K562 (cell line): ENCODE measurements around the gene ATP6V1A. TPM values are rescaled to one million over a fixed set of nuclear protein-coding genes. Genes with fewer than 3 reads are reported as not detected.

Experiments
- ATAC-seq: fragments of 200-7000 bp; cut with Tn5 transposase; 3 replicates; pipeline ENCODE4 v1.9.1; 2020; ENCODE audit warnings: moderate library complexity
- BruUV-seq: library from RNA; stranded (reverse); fragments of 400-500 nt; replicated peaks from 2 replicates; lab custom pipeline; 2021; lab: Mats Ljungman, UMichigan
- CTCF ChIA-PET: fragments of 300-600 bp; formaldehyde crosslinking; extraction: SDS; loops from one replicate; lab custom pipeline; 2021; ENCODE audit warnings: low intra/inter-chr PET ratio; lab: Yijun Ruan, JAX
- POLR2A ChIA-PET: fragments of 300-600, 350-650 bp; sonication (Branson Sonifier 250); formaldehyde crosslinking; extraction: SDS; loops from one replicate; lab custom pipeline; 2021; ENCODE audit warnings: antibody characterized with exemption, inconsistent platforms; lab: Yijun Ruan, JAX
- DNase-seq, 4 experiments: peaks; one replicate each; pipeline versions ENCODE4 v3.0.0 to v3.0.0-alpha.2; 2011 to 2018; ENCODE audit warnings: low spot score in 3 of 4, mixed read lengths in 3 of 4; ENCODE audit errors: extremely low read depth in 1 of 4
- FAIRE-seq: peaks from 2 replicates; lab custom pipeline; 2011; peaks lifted over from hg19 to GRCh38; lab: Jason Lieb, UNC
- H2AFZ ChIP-seq: 2 replicates; pipeline ENCODE4 v1.6.0; 2011; ENCODE audit warnings: low read depth, low read length, control low read depth, inconsistent platforms
- H3K27ac ChIP-seq: fragments of 200-600 bp; 3 replicates; pipeline ENCODE4 v1.8.0; 2011; ENCODE audit warnings: low read depth, mild to moderate bottlenecking, control low read depth, inconsistent platforms, low read length, moderate library complexity, mixed read lengths; ENCODE audit errors: extremely low read depth
- H3K27me3 ChIP-seq, 2 experiments: fragments of 300-600 bp in 1 of 2; 2 replicates in 1 of 2; 3 replicates in 1 of 2; pipeline versions ENCODE4 v1.6.0 to v1.8.0; 2011; ENCODE audit warnings: inconsistent platforms in 2 of 2, low read length in 2 of 2, mild to moderate bottlenecking in 1 of 2, mixed read lengths in 1 of 2, moderate library complexity in 1 of 2; ENCODE audit not compliant: control insufficient read depth in 2 of 2, insufficient read depth in 2 of 2
- H3K36me3 ChIP-seq: fragments of 300-600 bp; 3 replicates; pipeline ENCODE4 v1.8.0; 2011; ENCODE audit warnings: mild to moderate bottlenecking, low read length, inconsistent platforms; ENCODE audit not compliant: control insufficient read depth, insufficient read depth
- H3K4me1 ChIP-seq, 2 experiments: fragments of 200-600 bp in 1 of 2; replicated peaks in 1 of 2; 2 replicates in 1 of 2; 3 replicates in 1 of 2; pipeline versions ENCODE4 v1.5.1 to v1.8.0; 2011; ENCODE audit warnings: inconsistent platforms in 2 of 2, low read length in 2 of 2, mild to moderate bottlenecking in 1 of 2, mixed read lengths in 1 of 2, moderate library complexity in 1 of 2; ENCODE audit not compliant: control insufficient read depth in 2 of 2, insufficient read depth in 2 of 2
- H3K4me2 ChIP-seq: 2 replicates; pipeline ENCODE4 v1.6.1; 2011; ENCODE audit warnings: low read length, control low read depth, inconsistent platforms, mixed read lengths; ENCODE audit not compliant: insufficient read depth
- H3K4me3 ChIP-seq: fragments of 200-600 bp; sonication (generic), shearing (Covaris generic); 2 replicates; pipeline ENCODE4 v1.5.1; 2016; ENCODE audit warnings: control low read depth, inconsistent platforms
- H3K79me2 ChIP-seq: fragments of 200-600 bp; 3 replicates; pipeline ENCODE4 v1.8.0; 2011; ENCODE audit warnings: low read length, inconsistent platforms; ENCODE audit not compliant: control insufficient read depth, insufficient read depth
- H3K9ac ChIP-seq, 2 experiments: 2 replicates each; pipeline versions ENCODE4 v1.6.0 to v1.6.1; 2011; ENCODE audit warnings: low read depth in 2 of 2, low read length in 2 of 2, control low read depth in 1 of 2, inconsistent platforms in 1 of 2, mild to moderate bottlenecking in 1 of 2, mixed read lengths in 1 of 2; ENCODE audit not compliant: insufficient read depth in 1 of 2
- H3K9me1 ChIP-seq: one replicate; pipeline ENCODE4 v1.6.0; 2011; ENCODE audit warnings: inconsistent platforms, mild to moderate bottlenecking, low read length, moderate library complexity; ENCODE audit not compliant: control insufficient read depth, insufficient read depth
- H3K9me3 ChIP-seq: replicated peaks from 2 replicates; pipeline ENCODE4 v1.5.1; 2011; ENCODE audit warnings: low read depth, low read length, inconsistent platforms; ENCODE audit not compliant: control insufficient read depth, insufficient read depth
- H4K20me1 ChIP-seq: replicated peaks from 2 replicates; pipeline ENCODE4 v1.6.1; 2011; ENCODE audit warnings: low read length, inconsistent platforms, mixed read lengths; ENCODE audit not compliant: control insufficient read depth, insufficient read depth
- BRF2 ChIP-seq: IDR thresholded peaks from 3 replicates; pipeline ENCODE4 v1.6.1; 2011; ENCODE audit warnings: borderline replicate concordance, mild to moderate bottlenecking; ENCODE audit not compliant: insufficient read length, insufficient read depth
- E2F3 ChIP-seq: fragments of 250-450 bp; sonication (Bioruptor Pico); IDR thresholded peaks from 2 replicates; pipeline ENCODE4 v1.4.0; 2020; ENCODE audit warnings: mild to moderate bottlenecking
- ERF ChIP-seq: fragments of 450-650 bp; formaldehyde crosslinking; IDR thresholded peaks from 2 replicates; pipeline ENCODE4 v1.4.0; 2020; ENCODE audit warnings: mild to moderate bottlenecking, mixed read lengths
- FOS ChIP-seq: IDR thresholded peaks from 3 replicates; pipeline ENCODE4 v1.6.1; 2011; ENCODE audit not compliant: insufficient read length; ENCODE audit errors: extremely low read depth
- SAP30 ChIP-seq: fragments of 200-600 bp; sonication (generic); IDR thresholded peaks from 2 replicates; pipeline ENCODE4 v1.6.1; 2012; ENCODE audit warnings: borderline replicate concordance, low read depth, mild to moderate bottlenecking, moderate library complexity, low read length, control low read depth, inconsistent platforms; ENCODE audit not compliant: insufficient read depth, poor library complexity, severe bottlenecking
- STAT5B ChIP-seq: fragments of 250-450 bp; sonication (Bioruptor Pico); IDR thresholded peaks from 2 replicates; pipeline ENCODE4 v1.8.0; 2021; ENCODE audit warnings: mild to moderate bottlenecking, inconsistent platforms
- ZBTB11 ChIP-seq, 3 experiments: fragments of 200-800 bp in 1 of 3; fragments of 250-450 bp in 1 of 3; fragments of 450-650 bp in 1 of 3; sonication (Bioruptor Pico) in 1 of 3; sonication (Bioruptor generic) in 1 of 3; formaldehyde crosslinking in 1 of 3; IDR thresholded peaks; 2 replicates each; pipeline versions ENCODE4 v1.6.1 to v1.8.0; 2016 to 2022; ENCODE audit warnings: mild to moderate bottlenecking in 2 of 3, missing genetic modification characterization in 2 of 3, missing compliant biosample characterization in 1 of 3, moderate library complexity in 1 of 3
- ZBTB8A ChIP-seq: fragments of 450-650 bp; IDR thresholded peaks from 2 replicates; pipeline ENCODE4 v1.6.1; 2018; ENCODE audit warnings: mild to moderate bottlenecking, moderate library complexity; ENCODE audit not compliant: partially characterized antibody
- ZNF124 ChIP-seq: sonication (generic); formaldehyde crosslinking; IDR thresholded peaks from 2 replicates; pipeline ENCODE4 v1.8.1; 2022; ENCODE audit warnings: missing genetic modification reagents
- ZNF280A ChIP-seq: fragments of 450-650 bp; IDR thresholded peaks from 2 replicates; pipeline ENCODE4 v1.6.1; 2018; ENCODE audit warnings: mild to moderate bottlenecking, low read depth; ENCODE audit not compliant: partially characterized antibody
- ZNF398 ChIP-seq: fragments of 250-450 bp; sonication (Bioruptor Pico); IDR thresholded peaks from 2 replicates; pipeline ENCODE4 v1.8.0; 2021; ENCODE audit warnings: moderate library complexity, mild to moderate bottlenecking, inconsistent platforms
- ZSCAN32 ChIP-seq: fragments of 450-650 bp; formaldehyde crosslinking; IDR thresholded peaks from 2 replicates; pipeline ENCODE4 v1.4.0; 2020; ENCODE audit warnings: mild to moderate bottlenecking, moderate library complexity
- WGBS: fragments of 100-300 bp; shearing (Covaris generic); methylation state at CpG from one replicate; pipeline ENCODE4 v1.1.6; 2016; ENCODE audit warnings: low coverage, mixed read lengths; ENCODE audit not compliant: insufficient coverage; ENCODE audit errors: missing lambda C conversion rate; 5-methylcytosine and 5-hydroxymethylcytosine counted together
- in situ Hi-C: fragments of 300-500 bp; cut with MboI; formaldehyde crosslinking; loops from 4 replicates; pipeline ENCODE4 v1.15.0; 2018; ENCODE audit warnings: inconsistent platforms, mixed read lengths
- intact Hi-C: fragments of 100-400 bp; cut with micrococcal nuclease; formaldehyde crosslinking; loops from 2 replicates; pipeline ENCODE4 v1.14.2; 2022
- polyA plus RNA-seq, 8 experiments: library from polyadenylated mRNA; depleted of rRNA in 4 of 8; stranded (reverse) in 5 of 8; unstranded in 3 of 8; fragments of >200 nt; fragmentation: Nextera tagmentation in 2 of 8; fragmentation: Illumina TruSeq in 1 of 8; extraction: Ambion mirVana in 2 of 8; extraction: Trizol in 1 of 8; gene quantifications; 2 replicates each; pipeline versions ENCODE4 v1.2.1 to v1.2.3, GENCODE V29; 2011 to 2014; ENCODE audit warnings: inconsistent platforms in 1 of 8, missing spikeins in 1 of 8
- total RNA-seq, 7 experiments: library from RNA; depleted of rRNA in 6 of 7; stranded (reverse); fragments of >200 nt in 6 of 7; fragmentation: Illumina TruSeq in 2 of 7; extraction: Trizol in 2 of 7; gene quantifications; 2 replicates each; pipeline versions ENCODE4 v1.2.1 to v1.2.3, GENCODE V29; 2011 to 2021; ENCODE audit warnings: low replicate concordance in 1 of 7

Gene ATP6V1A
- total and polyA plus RNA-seq, 9 of the 15 experiments (the other 6 are each of a cell fraction or from before 2014, with no cell fraction given), result 23.6 to 57.1 (median 39.9) TPM

GRCh38 chr3:113719294-113719693, 27.5 kb upstream of the ATP6V1A start (continued):
- TF ChIP-seq ZBTB11 (CRISPR knock-in tag; IDR thresholded peaks at IDR 0.05), result no peak

- 94% methylated on average over 2 of the region's 2 CpGs for WGBS
- Histone ChIP-seq H4K20me1 (no peaks in the 10 kb centered on the region), H3K27ac (no peak overlapping the region), H3K9me1 (no peaks in the 10 kb centered on the region), H3K36me3 (peaks cover 73% of the 10 kb centered on the region; the same call in 2 of the 3 replicates), H3K4me2 (no peak overlapping the region), H3K4me1 (no peaks in the 10 kb centered on the region), H2AFZ (no peak overlapping the region), H3K9ac (no peak overlapping the region), H3K4me3 (no peak overlapping the region), H3K27me3 (no peaks in the 10 kb centered on the region), H3K79me2 (peaks cover 6% of the 10 kb centered on the region; the same call in 1 of the 3 replicates), H3K9me3 (no peaks in the 10 kb centered on the region)
- CTCF ChIA-PET, result no interaction called here
- no TSS peak for BruUV-seq
- no peak for DNase-seq
- ATAC-seq, result no peak
- in situ Hi-C loops (no loop called here), intact Hi-C loops (no loop called here)
- POLR2A ChIA-PET, result interaction anchor here (0.7 to 1.0 kb wide), 2 partner anchors 25 to 75 kb away, joined by 3 read pairs; no protein-coding TSS in a partner anchor
- FAIRE-seq, result no peak
- TF ChIP-seq ZSCAN32, result no peak
- no peak for TF ChIP-seq BRF2
- TF ChIP-seq ZNF398 (CRISPR knock-in tag), result no peak
- TF ChIP-seq E2F3 (CRISPR knock-in tag), result no peak
- no peak for TF ChIP-seq FOS
- TF ChIP-seq STAT5B (CRISPR knock-in tag), result no peak
- no peak for TF ChIP-seq ZNF124 (CRISPR knock-in tag)
- TF ChIP-seq ZNF280A, result no peak
- no peak for TF ChIP-seq ZBTB8A
- no peak for TF ChIP-seq SAP30
- no peak for TF ChIP-seq ERF (CRISPR knock-in tag)
These were observed 27.1 kb upstream of the ATP6V1A start for GRCh38 chr3:113719758-113720157.
